SK-N-SH (cell line): ENCODE measurements around the gene CELF2. TPM values are rescaled to one million over a fixed set of nuclear protein-coding genes. Genes with fewer than 3 reads are reported as not detected.

Experiments used
- CTCF ChIA-PET: fragments of 300-600, 350-600 bp; formaldehyde crosslinking; extraction: SDS; loops from one replicate; lab custom pipeline; 2021; lab: Yijun Ruan, JAX
- POLR2A ChIA-PET: fragments of 350-600 bp; sonication (Branson Sonifier 250); formaldehyde crosslinking; extraction: SDS; loops from one replicate; lab custom pipeline; 2020; ENCODE audit warnings: antibody characterized with exemption, inconsistent platforms; lab: Yijun Ruan, JAX
- DNase-seq: peaks from one replicate; pipeline ENCODE4 v3.0.0; 2012
- H2AFZ ChIP-seq: fragments of 200-600 bp; sonication (generic); 2 replicates; pipeline ENCODE4 v1.8.1; 2016; ENCODE audit warnings: antibody characterized with exemption, mild to moderate bottlenecking, low read depth
- H3F3A ChIP-seq: fragments of 200-600 bp; sonication (generic); replicated peaks from 2 replicates; pipeline ENCODE3; 2016; ENCODE audit warnings: antibody characterized with exemption, mild to moderate bottlenecking; ENCODE audit not compliant: insufficient read depth
- H3K27ac ChIP-seq, 2 experiments: fragments of 200-500 bp in 1 of 2; fragments of 200-600 bp in 1 of 2; sonication (Bioruptor generic) in 1 of 2; sonication (generic), shearing (Covaris generic) in 1 of 2; 2 replicates each; pipeline versions ENCODE4 v1.5.1 to v1.6.1; 2014 to 2016; ENCODE audit warnings: low read depth in 2 of 2, inconsistent platforms in 1 of 2, low read length in 1 of 2, mild to moderate bottlenecking in 1 of 2, mixed read lengths in 1 of 2
- H3K27me3 ChIP-seq: fragments of 200-600 bp; sonication (generic), shearing (Covaris generic); 2 replicates; pipeline ENCODE4 v1.6.1; 2016; ENCODE audit warnings: mixed run types; ENCODE audit not compliant: insufficient read depth
- H3K36me3 ChIP-seq, 2 experiments: fragments of 200-500 bp in 1 of 2; fragments of 200-600 bp in 1 of 2; sonication (Bioruptor generic) in 1 of 2; sonication (generic) in 1 of 2; replicated peaks in 1 of 2; 2 replicates each; pipeline versions ENCODE3 to v1.5.1; 2014 to 2016; ENCODE audit warnings: low read length in 1 of 2, mild to moderate bottlenecking in 1 of 2; ENCODE audit not compliant: insufficient read depth in 2 of 2, control insufficient read depth in 1 of 2
- H3K4me1 ChIP-seq, 2 experiments: fragments of 200-500 bp in 1 of 2; fragments of 200-600 bp in 1 of 2; sonication (Bioruptor generic) in 1 of 2; sonication (generic), shearing (Covaris generic) in 1 of 2; 2 replicates each; pipeline versions ENCODE4 v1.5.1 to v1.6.1; 2014 to 2016; ENCODE audit warnings: low read depth in 1 of 2, low read length in 1 of 2, mixed run types in 1 of 2; ENCODE audit not compliant: insufficient read depth in 2 of 2, control insufficient read depth in 1 of 2
- H3K4me2 ChIP-seq: fragments of 200-600 bp; sonication (generic), shearing (Covaris generic); 2 replicates; pipeline ENCODE4 v1.6.1; 2017; ENCODE audit warnings: mixed run types
- H3K4me3 ChIP-seq, 2 experiments: fragments of 200-500 bp in 1 of 2; fragments of 200-600 bp in 1 of 2; sonication (Bioruptor generic) in 1 of 2; sonication (generic), shearing (Covaris generic) in 1 of 2; 2 replicates each; pipeline versions ENCODE4 v1.5.1 to v1.8.1; 2014 to 2016; ENCODE audit warnings: low read depth in 2 of 2, inconsistent platforms in 1 of 2, low read length in 1 of 2, mild to moderate bottlenecking in 1 of 2, mixed read lengths in 1 of 2, moderate library complexity in 1 of 2
- H3K79me2 ChIP-seq: fragments of 200-600 bp; sonication (generic); 2 replicates; pipeline ENCODE4 v1.8.1; 2017; ENCODE audit warnings: mild to moderate bottlenecking; ENCODE audit not compliant: insufficient read depth
- H3K9ac ChIP-seq: fragments of 200-600 bp; sonication (generic); 2 replicates; pipeline ENCODE4 v1.6.1; 2017; ENCODE audit warnings: mixed run types
- H3K9me2 ChIP-seq: fragments of 200-600 bp; sonication (generic); 2 replicates; pipeline ENCODE4 v1.6.1; 2017; ENCODE audit warnings: mixed run types
- H3K9me3 ChIP-seq: fragments of 200-600 bp; sonication (generic); 2 replicates; pipeline ENCODE4 v1.6.1; 2017; ENCODE audit warnings: mixed run types, mild to moderate bottlenecking, moderate library complexity
- H4K20me1 ChIP-seq: fragments of 200-600 bp; sonication (generic); 2 replicates; pipeline ENCODE4 v1.6.1; 2017; ENCODE audit warnings: mild to moderate bottlenecking, mixed run types; ENCODE audit not compliant: insufficient read depth
- CHD2 ChIP-seq: fragments of 150-350 bp; IDR thresholded peaks from 2 replicates; pipeline ENCODE4 v1.6.1; 2018; ENCODE audit warnings: low read length; ENCODE audit not compliant: partially characterized antibody
- ELF1 ChIP-seq: IDR thresholded peaks from 2 replicates; pipeline ENCODE4 v1.4.0; 2012
- FOXM1 ChIP-seq: IDR thresholded peaks from 2 replicates; pipeline ENCODE4 v1.4.0; 2012; ENCODE audit warnings: low read depth, mild to moderate bottlenecking
- GABPA ChIP-seq: IDR thresholded peaks from 2 replicates; pipeline ENCODE4 v1.4.0; 2012; ENCODE audit warnings: low read depth, mild to moderate bottlenecking
- JUND ChIP-seq: IDR thresholded peaks from 2 replicates; pipeline ENCODE4 v1.4.0; 2012
- MEF2A ChIP-seq: IDR thresholded peaks from 2 replicates; pipeline ENCODE4 v1.4.0; 2012; ENCODE audit warnings: low read depth, borderline replicate concordance
- NRF1 ChIP-seq: IDR thresholded peaks from 2 replicates; pipeline ENCODE4 v1.6.1; 2012; ENCODE audit warnings: low read depth, mild to moderate bottlenecking, low read length
- RAD21 ChIP-seq: IDR thresholded peaks from 2 replicates; pipeline ENCODE4 v1.6.1; 2012; ENCODE audit warnings: mild to moderate bottlenecking, low read length
- RCOR1 ChIP-seq: fragments of 150-350 bp; IDR thresholded peaks from 2 replicates; pipeline ENCODE4 v1.6.1; 2017; ENCODE audit warnings: antibody characterized with exemption, low read length
- SIN3A ChIP-seq: IDR thresholded peaks from 2 replicates; pipeline ENCODE4 v1.6.1; 2012; ENCODE audit warnings: low read depth, mild to moderate bottlenecking, low read length, moderate library complexity, borderline replicate concordance
- SMC3 ChIP-seq: IDR thresholded peaks from 2 replicates; pipeline ENCODE4 v1.6.1; 2012; ENCODE audit warnings: low read depth, low read length, improper control_type of control experiment
- TAF1 ChIP-seq: IDR thresholded peaks from 2 replicates; pipeline ENCODE4 v1.6.1; 2012; ENCODE audit warnings: low read depth, mild to moderate bottlenecking, low read length, moderate library complexity, borderline replicate concordance
- TEAD4 ChIP-seq: IDR thresholded peaks from 2 replicates; pipeline ENCODE4 v1.4.0; 2012; ENCODE audit warnings: mild to moderate bottlenecking, borderline replicate concordance; ENCODE audit not compliant: insufficient read depth
- YY1 ChIP-seq: IDR thresholded peaks from 2 replicates; pipeline ENCODE4 v1.4.0; 2012; ENCODE audit warnings: low read depth, mild to moderate bottlenecking
- WGBS: methylation state at CpG from one replicate; pipeline ENCODE4 v1.1.6; 2017; ENCODE audit warnings: low lambda C conversion rate; 5-methylcytosine and 5-hydroxymethylcytosine counted together
- polyA plus RNA-seq, 3 experiments: library from polyadenylated mRNA; depleted of rRNA; stranded (reverse); fragments of >200 nt; gene quantifications; 2 replicates each; pipeline ENCODE4 v1.2.3, GENCODE V29; 2012
- TF ChIP-seq, protein P1 (sequence below): IDR thresholded peaks from 2 replicates; pipeline ENCODE4 v1.6.1; 2012; ENCODE audit warnings: mild to moderate bottlenecking, low read depth, low read length, moderate library complexity
- TF ChIP-seq, protein P2 (sequence below): IDR thresholded peaks from 2 replicates; pipeline ENCODE4 v1.4.0; 2012; ENCODE audit warnings: low read depth
- TF ChIP-seq, protein P3 (sequence below): IDR thresholded peaks from 2 replicates; pipeline ENCODE4; 2012
- TF ChIP-seq, protein P4 (sequence below): IDR thresholded peaks from 2 replicates; pipeline ENCODE4 v1.4.0; 2012; ENCODE audit warnings: low read depth, borderline replicate concordance

CELF2 gene
- polyA plus RNA-seq, 1 of the 3 experiments (the other 2 are of a cell fraction), result 0.03 TPM

DNA sequence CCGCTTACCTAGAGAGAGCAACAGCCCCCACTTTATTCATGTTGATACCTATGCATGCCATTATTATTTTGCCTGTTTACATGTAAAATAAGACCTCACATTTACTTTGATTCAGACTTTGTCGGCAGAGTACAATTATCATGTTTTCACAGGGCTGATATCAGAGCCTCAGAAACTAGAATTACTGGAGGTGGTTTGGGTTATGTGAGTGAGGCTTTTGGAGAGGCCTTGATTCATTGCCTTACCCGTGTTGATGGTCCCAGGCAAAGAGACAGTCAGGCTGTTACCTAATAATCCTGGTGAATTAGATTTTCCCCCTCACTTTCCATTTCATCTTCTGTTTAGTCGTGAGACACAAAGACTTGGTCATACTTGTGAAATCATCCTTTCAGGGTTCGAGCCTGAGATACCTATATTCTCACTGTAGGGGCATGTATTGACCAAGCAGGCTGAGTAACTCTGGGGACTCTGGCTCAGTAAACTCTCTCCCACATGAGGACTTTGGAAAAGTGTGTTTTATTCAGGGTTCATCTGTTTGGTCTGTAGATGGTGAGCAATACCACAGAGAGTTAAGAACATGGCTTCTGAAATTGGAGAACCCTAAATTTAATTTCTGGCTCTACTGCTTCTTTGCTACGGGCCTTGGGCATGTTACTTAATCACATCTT is 150.9 kb downstream of the CELF2 start:
- no peaks in the 10 kb centered on the region for H3F3A ChIP-seq
- ChIA-PET POLR2A (no interaction called here), CTCF (no interaction called here)
- no peak overlapping the region for H3K27ac ChIP-seq
- H3K4me1 ChIP-seq, result peaks cover 0 to 9% of the 10 kb centered on the region in 2 experiments; a peak in 1 of 4 replicates
- H3K27me3 ChIP-seq, result no peaks in the 10 kb centered on the region
- no peaks in the 10 kb centered on the region for H3K9me3 ChIP-seq
- DNase-seq, result no peak
- H3K9ac ChIP-seq, result no peak overlapping the region
- 12% methylated on average over 6 of the region's 6 CpGs for WGBS
- H3K9me2 ChIP-seq, result no peaks in the 10 kb centered on the region
- H3K36me3 ChIP-seq, result no peaks in the 10 kb centered on the region
- TF ChIP-seq SMC3 (no peak), SIN3A (no peak), ELF1 (no peak), RCOR1 (no peak), FOXM1 (no peak), TAF1 (no peak), TEAD4 (no peak), NRF1 (no peak), MEF2A (no peak), CHD2 (no peak), RAD21 (no peak), GABPA (no peak), YY1 (no peak), JUND (no peak)
- TF ChIP-seq, protein P1, sequence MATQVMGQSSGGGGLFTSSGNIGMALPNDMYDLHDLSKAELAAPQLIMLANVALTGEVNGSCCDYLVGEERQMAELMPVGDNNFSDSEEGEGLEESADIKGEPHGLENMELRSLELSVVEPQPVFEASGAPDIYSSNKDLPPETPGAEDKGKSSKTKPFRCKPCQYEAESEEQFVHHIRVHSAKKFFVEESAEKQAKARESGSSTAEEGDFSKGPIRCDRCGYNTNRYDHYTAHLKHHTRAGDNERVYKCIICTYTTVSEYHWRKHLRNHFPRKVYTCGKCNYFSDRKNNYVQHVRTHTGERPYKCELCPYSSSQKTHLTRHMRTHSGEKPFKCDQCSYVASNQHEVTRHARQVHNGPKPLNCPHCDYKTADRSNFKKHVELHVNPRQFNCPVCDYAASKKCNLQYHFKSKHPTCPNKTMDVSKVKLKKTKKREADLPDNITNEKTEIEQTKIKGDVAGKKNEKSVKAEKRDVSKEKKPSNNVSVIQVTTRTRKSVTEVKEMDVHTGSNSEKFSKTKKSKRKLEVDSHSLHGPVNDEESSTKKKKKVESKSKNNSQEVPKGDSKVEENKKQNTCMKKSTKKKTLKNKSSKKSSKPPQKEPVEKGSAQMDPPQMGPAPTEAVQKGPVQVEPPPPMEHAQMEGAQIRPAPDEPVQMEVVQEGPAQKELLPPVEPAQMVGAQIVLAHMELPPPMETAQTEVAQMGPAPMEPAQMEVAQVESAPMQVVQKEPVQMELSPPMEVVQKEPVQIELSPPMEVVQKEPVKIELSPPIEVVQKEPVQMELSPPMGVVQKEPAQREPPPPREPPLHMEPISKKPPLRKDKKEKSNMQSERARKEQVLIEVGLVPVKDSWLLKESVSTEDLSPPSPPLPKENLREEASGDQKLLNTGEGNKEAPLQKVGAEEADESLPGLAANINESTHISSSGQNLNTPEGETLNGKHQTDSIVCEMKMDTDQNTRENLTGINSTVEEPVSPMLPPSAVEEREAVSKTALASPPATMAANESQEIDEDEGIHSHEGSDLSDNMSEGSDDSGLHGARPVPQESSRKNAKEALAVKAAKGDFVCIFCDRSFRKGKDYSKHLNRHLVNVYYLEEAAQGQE, result no peak
- TF ChIP-seq, protein P2, sequence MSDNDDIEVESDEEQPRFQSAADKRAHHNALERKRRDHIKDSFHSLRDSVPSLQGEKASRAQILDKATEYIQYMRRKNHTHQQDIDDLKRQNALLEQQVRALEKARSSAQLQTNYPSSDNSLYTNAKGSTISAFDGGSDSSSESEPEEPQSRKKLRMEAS, result no peak
- TF ChIP-seq, protein P3, sequence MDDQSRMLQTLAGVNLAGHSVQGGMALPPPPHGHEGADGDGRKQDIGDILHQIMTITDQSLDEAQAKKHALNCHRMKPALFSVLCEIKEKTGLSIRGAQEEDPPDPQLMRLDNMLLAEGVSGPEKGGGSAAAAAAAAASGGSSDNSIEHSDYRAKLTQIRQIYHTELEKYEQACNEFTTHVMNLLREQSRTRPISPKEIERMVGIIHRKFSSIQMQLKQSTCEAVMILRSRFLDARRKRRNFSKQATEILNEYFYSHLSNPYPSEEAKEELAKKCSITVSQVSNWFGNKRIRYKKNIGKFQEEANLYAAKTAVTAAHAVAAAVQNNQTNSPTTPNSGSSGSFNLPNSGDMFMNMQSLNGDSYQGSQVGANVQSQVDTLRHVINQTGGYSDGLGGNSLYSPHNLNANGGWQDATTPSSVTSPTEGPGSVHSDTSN, result no peak
- TF ChIP-seq, protein P4, sequence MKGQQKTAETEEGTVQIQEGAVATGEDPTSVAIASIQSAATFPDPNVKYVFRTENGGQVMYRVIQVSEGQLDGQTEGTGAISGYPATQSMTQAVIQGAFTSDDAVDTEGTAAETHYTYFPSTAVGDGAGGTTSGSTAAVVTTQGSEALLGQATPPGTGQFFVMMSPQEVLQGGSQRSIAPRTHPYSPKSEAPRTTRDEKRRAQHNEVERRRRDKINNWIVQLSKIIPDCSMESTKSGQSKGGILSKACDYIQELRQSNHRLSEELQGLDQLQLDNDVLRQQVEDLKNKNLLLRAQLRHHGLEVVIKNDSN, result no peak
- H2AFZ ChIP-seq, result no peak overlapping the region
- H4K20me1 ChIP-seq, result no peaks in the 10 kb centered on the region
- no peaks in the 10 kb centered on the region for H3K79me2 ChIP-seq
- H3K4me2 ChIP-seq, result no peak overlapping the region
- H3K4me3 ChIP-seq, result no peak overlapping the region
